CD4-positive, alpha-beta T cell (primary cell): ENCODE results near the gene EXOG. TPM values are rescaled to one million over a fixed set of nuclear protein-coding genes. Genes with fewer than 3 reads are reported as not detected.

Source experiments
- ATAC-seq: fragments of 200-7000 bp; cut with Tn5 transposase; one replicate; pipeline ENCODE4 v1.10.0; 2022; ENCODE audit warnings: mild to moderate bottlenecking; ENCODE audit not compliant: poor library complexity
- CTCF ChIA-PET: fragments of 350-600 bp; sonication (Branson Sonifier 250); formaldehyde crosslinking; loops from one replicate; lab custom pipeline; 2021; ENCODE audit warnings: antibody characterized with exemption, inconsistent platforms; lab: Charles Lee
- POLR2A ChIA-PET: fragments of 350-600 bp; sonication (Branson Sonifier 250); formaldehyde crosslinking; loops from one replicate; lab custom pipeline; 2021; ENCODE audit warnings: antibody characterized with exemption, inconsistent platforms; lab: Charles Lee
- DNase-seq, 14 experiments: peaks; one replicate each; pipeline ENCODE4 v3.0.0-alpha.2; 2013 to 2020; ENCODE audit warnings: mixed read lengths in 2 of 14
- H3K27ac ChIP-seq, 2 donors: one replicate each; pipeline versions ENCODE4 v1.5.1 to v1.7.0; 2013; ENCODE audit warnings: low read length in 2 of 2, low read depth in 1 of 2, mild to moderate bottlenecking in 1 of 2
- H3K27me3 ChIP-seq, 2 experiments: 1 replicate in 1 of 2; 2 replicates in 1 of 2; pipeline versions ENCODE4 v1.6.1 to v1.7.0; 2013; ENCODE audit warnings: low read length in 2 of 2, control low read depth in 1 of 2, mild to moderate bottlenecking in 1 of 2, moderate library complexity in 1 of 2; ENCODE audit not compliant: insufficient read depth in 2 of 2, control insufficient read depth in 1 of 2
- H3K36me3 ChIP-seq: one replicate; pipeline ENCODE4 v1.6.1; 2013; ENCODE audit warnings: low read length, control low read depth; ENCODE audit not compliant: insufficient read depth
- H3K4me1 ChIP-seq: one replicate; pipeline ENCODE4 v1.6.1; 2013; ENCODE audit warnings: low read length, control low read depth; ENCODE audit not compliant: insufficient read depth
- H3K4me3 ChIP-seq: one replicate; pipeline ENCODE4 v1.5.1; 2013; ENCODE audit warnings: mild to moderate bottlenecking, low read length, moderate library complexity
- H3K9me3 ChIP-seq, 2 experiments: 1 replicate in 1 of 2; 2 replicates in 1 of 2; pipeline versions ENCODE4 v1.6.1 to v1.7.0; 2013; ENCODE audit warnings: low read length in 2 of 2, mild to moderate bottlenecking in 2 of 2, control low read depth in 1 of 2, moderate library complexity in 1 of 2; ENCODE audit not compliant: control insufficient read depth in 1 of 2, insufficient read depth in 1 of 2
- H3K27ac Mint-ChIP-seq: one replicate; pipeline ENCODE4 v1.8.0; 2020; ENCODE audit warnings: mixed read lengths
- H3K27me3 Mint-ChIP-seq: one replicate; pipeline ENCODE4 v1.8.0; 2021; ENCODE audit warnings: mixed read lengths
- H3K36me3 Mint-ChIP-seq: one replicate; pipeline ENCODE4 v1.8.0; 2021; ENCODE audit warnings: low read depth, mixed read lengths
- H3K4me1 Mint-ChIP-seq: one replicate; pipeline ENCODE4 v1.8.0; 2021; ENCODE audit warnings: low read depth, mixed read lengths
- H3K4me3 Mint-ChIP-seq: one replicate; pipeline ENCODE4 v1.8.0; 2020; ENCODE audit warnings: mild to moderate bottlenecking, mixed read lengths
- H3K9me3 Mint-ChIP-seq: one replicate; pipeline ENCODE4 v1.8.0; 2020; ENCODE audit warnings: mixed read lengths
- CTCF ChIP-seq: fragments of 200-600 bp; IDR thresholded peaks from one replicate; pipeline ENCODE4 v1.8.0; 2022; ENCODE audit warnings: antibody characterized with exemption, mild to moderate bottlenecking
- intact Hi-C, 2 experiments: fragments of 100-400 bp; cut with DNase I in 1 of 2; cut with micrococcal nuclease in 1 of 2; formaldehyde crosslinking; loops; one replicate each; pipeline versions ENCODE4 v1.15.1 to v1.9.0; 2023 to 2025; cut with DNase I, micrococcal nuclease
- total RNA-seq, 174 experiments: library from RNA in 2 of 174; stranded (reverse) in 2 of 174; gene quantifications; one replicate each; pipeline ENCODE4 v1.2.3 and lab custom pipeline; 2021 to 2026

EXOG gene
- total RNA-seq, 2 experiments from 2014 or later = 13.7 to 16.0 TPM

GRCh38 chr3:38510631-38511030, 14.5 kb downstream of the EXOG start:
- Histone ChIP-seq H3K36me3 (peaks cover 40% of the 10 kb centered on the region), H3K9me3 (no peaks in the 10 kb centered on the region), H3K4me3 (no peak overlapping the region), H3K4me1 (no peaks in the 10 kb centered on the region), H3K27ac (no peak overlapping the region), H3K27me3 (no peaks in the 10 kb centered on the region)
- H3K36me3 Mint-ChIP-seq = peaks cover 80% of the 10 kb centered on the region
- H3K27me3 Mint-ChIP-seq = no peaks in the 10 kb centered on the region
- POLR2A ChIA-PET = interaction anchor here (1.4 to 1.8 kb wide), 2 partner anchors 10 to 141 kb away, joined by 4 to 6 read pairs; no protein-coding TSS in a partner anchor
- no peak overlapping the region for H3K4me3 Mint-ChIP-seq
- DNase-seq = no peak
- no peaks in the 10 kb centered on the region for H3K9me3 Mint-ChIP-seq
- no peak for TF ChIP-seq CTCF
- H3K27ac Mint-ChIP-seq = no peak overlapping the region
- H3K4me1 Mint-ChIP-seq = no peaks in the 10 kb centered on the region
- CTCF ChIA-PET = interaction anchor here (1.0 to 3.1 kb wide), 2 partner anchors 11 to 15 kb away, joined by 3 to 11 read pairs; partner anchors contain the start of gene EXOG
- intact Hi-C loops = no loop called here
- ATAC-seq = no peak

DNA sequence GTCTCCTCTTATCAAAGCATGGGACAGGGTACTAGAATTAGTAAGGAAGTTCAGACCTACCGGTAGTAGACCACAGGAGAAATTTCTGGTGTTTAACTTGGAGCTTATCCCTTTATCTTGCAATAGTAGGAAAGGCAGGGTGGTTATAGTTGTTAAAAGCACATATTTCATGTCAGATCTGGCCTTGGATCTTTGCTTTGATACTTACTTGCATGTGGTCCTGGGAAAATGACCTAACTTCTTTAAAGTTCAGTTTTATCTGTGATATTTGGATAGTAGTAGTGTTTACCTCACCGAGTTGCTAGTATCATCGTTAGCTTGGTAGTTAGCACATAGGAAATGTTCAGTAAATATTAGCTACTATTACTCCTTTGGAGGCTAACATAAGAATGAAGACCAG, 15.4 kb downstream of the EXOG start:
- Histone ChIP-seq H3K27ac (no peak overlapping the region), H3K4me3 (no peak overlapping the region), H3K27me3 (no peaks in the 10 kb centered on the region), H3K4me1 (no peaks in the 10 kb centered on the region), H3K9me3 (no peaks in the 10 kb centered on the region), H3K36me3 (peaks cover 40% of the 10 kb centered on the region)
- intact Hi-C loops = no loop called here
- Mint-ChIP-seq H3K4me1 (no peaks in the 10 kb centered on the region), H3K27ac (no peak overlapping the region), H3K36me3 (peaks cover 74% of the 10 kb centered on the region), H3K4me3 (no peak overlapping the region), H3K27me3 (no peaks in the 10 kb centered on the region), H3K9me3 (no peaks in the 10 kb centered on the region)
- ChIA-PET CTCF (interaction anchor here (3.1 kb wide), 1 partner anchor 10 kb away, joined by 11 read pairs; no protein-coding TSS in a partner anchor), POLR2A (no interaction called here)
- no peak for TF ChIP-seq CTCF
- no peak for DNase-seq
- ATAC-seq = no peak

DNA sequence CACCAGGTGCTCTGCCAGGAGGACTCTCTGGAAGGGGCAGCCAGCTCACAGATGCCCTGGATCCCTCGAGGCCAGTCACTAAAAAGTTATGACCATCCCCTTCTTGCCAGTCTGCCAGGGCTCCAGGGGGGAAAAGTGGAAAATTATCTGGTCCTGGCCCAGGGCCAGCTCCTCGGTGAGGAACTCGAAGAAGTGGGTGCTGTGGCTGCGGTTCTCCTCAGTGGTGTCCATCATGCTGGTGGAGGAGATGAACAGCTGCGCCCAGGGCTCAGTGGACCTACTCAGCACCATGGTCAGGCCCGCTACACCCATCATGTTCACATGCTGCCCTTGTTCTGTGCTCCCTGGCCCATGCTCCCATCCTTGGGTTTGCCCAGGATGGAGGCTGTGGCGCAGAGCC, 19.2 kb downstream of the EXOG start:
- Mint-ChIP-seq H3K27ac (no peak overlapping the region), H3K9me3 (no peaks in the 10 kb centered on the region), H3K27me3 (no peaks in the 10 kb centered on the region), H3K4me1 (peaks cover 26% of the 10 kb centered on the region), H3K36me3 (peaks cover 43% of the 10 kb centered on the region), H3K4me3 (no peak overlapping the region)
- H3K36me3 ChIP-seq = peaks cover 25% of the 10 kb centered on the region
- H3K27ac ChIP-seq = no peak overlapping the region
- DNase-seq (no peak), ATAC-seq (no peak)
- intact Hi-C loops = no loop called here
- ChIA-PET CTCF (no interaction called here), POLR2A (no interaction called here)
- H3K4me1 ChIP-seq = peaks cover 8% of the 10 kb centered on the region
- no peak for TF ChIP-seq CTCF
- H3K4me3 ChIP-seq = no peak overlapping the region
- H3K27me3 ChIP-seq = no peaks in the 10 kb centered on the region
- H3K9me3 ChIP-seq = no peaks in the 10 kb centered on the region
